ENCODE data around the gene MAP3K4. TPM values are rescaled to one million over a fixed set of nuclear protein-coding genes. Genes with fewer than 3 reads are reported as not detected.
A peak's percentile ranks its signal among the peaks of the same experiment; 100 is the strongest.
"Not testable (repeated sequence)": the region's sequence is repeated elsewhere in the genome, so short reads cannot be mapped to it uniquely, and the experiment has no call there.

Gene MAP3K4
- polyA plus RNA-seq, 4 donors: 26.7 to 44.5 (median 37.4) TPM

- DNase-seq (ENCODE audit: low read depth in 4 of 4, low spot score in 3 of 4): no peak
These were observed 118.6 kb downstream of the MAP3K4 start for GRCh38 chr6:161110028-161110779.

- no peak for DNase-seq (ENCODE audit: low read depth in 4 of 4, low spot score in 3 of 4)
These were observed 119.7 kb downstream of the MAP3K4 start for GRCh38 chr6:161111261-161111660.

GRCh38 chr6:161115468-161115867 is 123.9 kb downstream of the MAP3K4 start:
- no peak for DNase-seq (ENCODE audit: low read depth in 4 of 4, low spot score in 3 of 4)

GRCh38 chr6:161116554-161116953 is 125.0 kb downstream of the MAP3K4 start:
- no peak for DNase-seq (ENCODE audit: low read depth in 4 of 4, low spot score in 3 of 4)

GRCh38 chr6:161117308-161117707 is 125.7 kb downstream of the MAP3K4 start:
- no peak for DNase-seq (ENCODE audit: low read depth in 4 of 4, low spot score in 3 of 4)

GRCh38 chr6:161117942-161118341 is 126.4 kb downstream of the MAP3K4 start:
- no peak for DNase-seq (ENCODE audit: low read depth in 4 of 4, low spot score in 3 of 4)

GRCh38 chr6:161123319-161123718 is 131.8 kb downstream of the MAP3K4 start:
- not testable (repeated sequence) for DNase-seq (ENCODE audit: low read depth in 4 of 4, low spot score in 3 of 4)

GRCh38 chr6:161125591-161125990 is 134.0 kb downstream of the MAP3K4 start:
- no peak for DNase-seq (ENCODE audit: low read depth in 4 of 4, low spot score in 3 of 4)

GRCh38 chr6:161127071-161127740 is 135.6 kb downstream of the MAP3K4 start:
- DNase-seq (ENCODE audit: low read depth in 4 of 4, low spot score in 3 of 4): no peak

- DNase-seq (ENCODE audit: low read depth in 4 of 4, low spot score in 3 of 4): no peak
These were observed 136.7 kb downstream of the MAP3K4 start for GRCh38 chr6:161128230-161128629.

GRCh38 chr6:161128680-161129196 is 137.2 kb downstream of the MAP3K4 start:
- no peak for DNase-seq (ENCODE audit: low read depth in 4 of 4, low spot score in 3 of 4)

GRCh38 chr6:161130541-161130940 is 139.0 kb downstream of the MAP3K4 start:
- no peak for DNase-seq (ENCODE audit: low read depth in 4 of 4, low spot score in 3 of 4)

- no peak for DNase-seq (ENCODE audit: low read depth in 4 of 4, low spot score in 3 of 4)
These were observed 139.6 kb downstream of the MAP3K4 start for GRCh38 chr6:161130967-161131766.

- DNase-seq (ENCODE audit: low read depth in 4 of 4, low spot score in 3 of 4): no peak
These were observed 140.8 kb downstream of the MAP3K4 start for GRCh38 chr6:161132384-161132783.

GRCh38 chr6:161133963-161134362 is 142.4 kb downstream of the MAP3K4 start:
- no peak for DNase-seq (ENCODE audit: low read depth in 4 of 4, low spot score in 3 of 4)

GRCh38 chr6:161134550-161135298 is 143.2 kb downstream of the MAP3K4 start:
- DNase-seq (ENCODE audit: low read depth in 4 of 4, low spot score in 3 of 4): no peak

- peak in 1 of 4 donors; percentile 5 for DNase-seq (ENCODE audit: low read depth in 4 of 4, low spot score in 3 of 4)
These were observed 144.4 kb downstream of the MAP3K4 start for GRCh38 chr6:161135695-161136591.

- DNase-seq (ENCODE audit: low read depth in 4 of 4, low spot score in 3 of 4): no peak
These were observed 145.1 kb downstream of the MAP3K4 start for GRCh38 chr6:161136655-161137054.

GRCh38 chr6:161137320-161137719 is 145.8 kb downstream of the MAP3K4 start:
- no peak for DNase-seq (ENCODE audit: low read depth in 4 of 4, low spot score in 3 of 4)
